Keratinocyte (primary cell): Measurements from ENCODE around the gene ATG4D.

ENCODE experiments used
- CTCF ChIP-seq, 3 experiments: IDR thresholded peaks in 1 of 3; conservative IDR thresholded peaks in 1 of 3; optimal IDR thresholded peaks in 1 of 3; 2 replicates in 2 of 3; 3 replicates in 1 of 3; pipeline versions ENCODE3 to v1.5.1; 2011; ENCODE audit warnings: low read length in 3 of 3, mild to moderate bottlenecking in 3 of 3, moderate library complexity in 2 of 3, control low read depth in 1 of 3, inconsistent platforms in 1 of 3; ENCODE audit not compliant: insufficient read depth in 2 of 3; ENCODE audit errors: extremely low read depth in 1 of 3
- EZH2 ChIP-seq: IDR thresholded peaks from one replicate; pipeline ENCODE4 v1.6.1; 2012; ENCODE audit warnings: inconsistent platforms, mild to moderate bottlenecking, low read length, moderate library complexity

GRCh38 chr19:10568062-10568825 is 24.5 kb downstream of the ATG4D start:
- TF ChIP-seq CTCF (optimal IDR thresholded peaks at IDR 0.05 in 1 of 3, IDR thresholded peaks at IDR 0.05 in 1 of 3, conservative IDR thresholded peaks at IDR 0.05 in 1 of 3; ENCODE audit: extremely low read depth in 1 of 3, insufficient read depth in 2 of 3, low read length in 3 of 3) (peak in 2 of 3 experiments; percentile 39 to 41), EZH2 (no peak)
